ENCODE data around the gene SDCBP2. TPM values are rescaled to one million over a fixed set of nuclear protein-coding genes. Genes with fewer than 3 reads are reported as not detected.

Gene SDCBP2
- total and polyA plus RNA-seq, 2 of the 8 experiments (the other 6 are each of a cell fraction or from before 2014, with no cell fraction given) = 4.2 to 6.7 TPM

DNA sequence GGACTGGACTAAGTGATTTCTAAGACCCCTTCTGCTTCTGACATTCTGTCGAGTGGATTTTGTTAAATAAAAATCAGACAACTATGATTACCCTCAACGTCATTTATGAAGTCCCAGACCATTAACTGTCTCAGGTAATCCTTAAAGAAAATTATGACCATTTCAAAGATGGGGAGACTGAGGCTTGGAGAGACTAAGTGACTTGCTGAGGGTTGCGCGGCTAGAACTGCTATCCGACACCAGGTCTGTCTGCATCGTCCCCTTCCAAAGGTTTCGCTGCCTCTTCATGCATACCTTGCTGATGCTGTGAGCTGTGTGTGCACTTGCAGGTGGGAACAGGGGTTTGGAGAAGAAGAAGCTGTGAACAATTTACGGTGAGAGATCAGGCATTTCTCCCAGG, 59.7 kb downstream of the SDCBP2 start:
- CTCF ChIA-PET (ENCODE audit: partially characterized antibody) = interaction anchor here (1.9 kb wide), 1 partner anchor 13 kb away, joined by 7 read pairs; no protein-coding TSS in a partner anchor
- FAIRE-seq (no peak), DNase-seq (ENCODE audit: low read depth in 1 of 2, low spot score in 2 of 2) (no peak)
- no peak overlapping the region for H2BK20ac ChIP-seq (ENCODE audit: low read length)
- no peak overlapping the region for H3K23ac ChIP-seq (ENCODE audit: insufficient read length)
- H3K23me2 ChIP-seq (ENCODE audit: low read depth, low read length) = peaks cover 4% of the 10 kb centered on the region; the same call in 1 of the 2 replicates
- POLR2A ChIA-PET (ENCODE audit: partially characterized antibody) = no interaction called here
- H3K4me2 ChIP-seq (ENCODE audit: insufficient read depth in 1 of 2, low read depth in 2 of 2, low read length in 2 of 2) = no peak overlapping the region
- no peaks in the 10 kb centered on the region for H3K79me2 ChIP-seq (ENCODE audit: control insufficient read depth in 1 of 2, insufficient read depth in 2 of 2, low read length in 2 of 2)
- H3K56ac ChIP-seq (replicated peaks; ENCODE audit: insufficient read length, low read depth, low read length) = no peak overlapping the region
- no peak overlapping the region for H3K9ac ChIP-seq (replicated peaks in 1 of 4; ENCODE audit: extremely low read depth in 1 of 4, low read depth in 3 of 4, low read length in 3 of 4)
- H3K27ac ChIP-seq (ENCODE audit: low read depth, low read length) = no peak overlapping the region
- H3K4ac ChIP-seq (replicated peaks; ENCODE audit: insufficient read length, low read depth, low read length) = no peak overlapping the region
- H3K14ac ChIP-seq (ENCODE audit: insufficient read length) = no peak overlapping the region
- H4K91ac ChIP-seq (replicated peaks; ENCODE audit: insufficient read length, low read length) = no peak overlapping the region
- H2AK5ac ChIP-seq (ENCODE audit: low read depth, low read length) = no peak overlapping the region
- H3K4me3 ChIP-seq (ENCODE audit: extremely low read depth in 1 of 4, insufficient read depth in 2 of 4, low read depth in 3 of 4, low read length in 4 of 4) = no peak overlapping the region
- H2BK5ac ChIP-seq (ENCODE audit: low read depth, low read length) = no peak overlapping the region
- no peak overlapping the region for H2BK12ac ChIP-seq (ENCODE audit: low read depth, low read length)
- H2BK15ac ChIP-seq (ENCODE audit: low read length) = no peak overlapping the region
- TF ChIP-seq, protein P1, sequence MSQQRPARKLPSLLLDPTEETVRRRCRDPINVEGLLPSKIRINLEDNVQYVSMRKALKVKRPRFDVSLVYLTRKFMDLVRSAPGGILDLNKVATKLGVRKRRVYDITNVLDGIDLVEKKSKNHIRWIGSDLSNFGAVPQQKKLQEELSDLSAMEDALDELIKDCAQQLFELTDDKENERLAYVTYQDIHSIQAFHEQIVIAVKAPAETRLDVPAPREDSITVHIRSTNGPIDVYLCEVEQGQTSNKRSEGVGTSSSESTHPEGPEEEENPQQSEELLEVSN (IDR thresholded peaks at IDR 0.05) = no peak
- no peak for TF ChIP-seq RNF2 (IDR thresholded peaks at IDR 0.05; ENCODE audit: borderline replicate concordance, low read depth, low read length, missing control alignments, poor library complexity, severe bottlenecking)
- TF ChIP-seq GABPA (IDR thresholded peaks at IDR 0.05; ENCODE audit: borderline replicate concordance, insufficient read depth, low read length) = no peak
- TF ChIP-seq, protein P2, sequence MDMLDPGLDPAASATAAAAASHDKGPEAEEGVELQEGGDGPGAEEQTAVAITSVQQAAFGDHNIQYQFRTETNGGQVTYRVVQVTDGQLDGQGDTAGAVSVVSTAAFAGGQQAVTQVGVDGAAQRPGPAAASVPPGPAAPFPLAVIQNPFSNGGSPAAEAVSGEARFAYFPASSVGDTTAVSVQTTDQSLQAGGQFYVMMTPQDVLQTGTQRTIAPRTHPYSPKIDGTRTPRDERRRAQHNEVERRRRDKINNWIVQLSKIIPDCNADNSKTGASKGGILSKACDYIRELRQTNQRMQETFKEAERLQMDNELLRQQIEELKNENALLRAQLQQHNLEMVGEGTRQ (IDR thresholded peaks at IDR 0.05; ENCODE audit: low read length) = no peak
- no peak overlapping the region for H4K8ac ChIP-seq (ENCODE audit: extremely low read depth, insufficient read depth, low read length)
- H3K27me3 ChIP-seq (replicated peaks in 1 of 4; ENCODE audit: control insufficient read depth in 3 of 4, extremely low read depth in 1 of 4, insufficient read depth in 3 of 4, low read length in 3 of 4) = peaks cover 0 to 1% (median 0%) of the 10 kb centered on the region in 4 experiments; a peak in 2 of 7 replicates
- no peaks in the 10 kb centered on the region for H3K79me1 ChIP-seq (ENCODE audit: low read depth, low read length)
- H4K5ac ChIP-seq (ENCODE audit: insufficient read length, low read depth, low read length) = no peak overlapping the region
- H3K9me3 ChIP-seq (ENCODE audit: insufficient read depth in 2 of 2, low read depth in 1 of 2, low read length in 1 of 2) = no peaks in the 10 kb centered on the region
- no peak overlapping the region for H2AFZ ChIP-seq (ENCODE audit: low read length)
- H3K18ac ChIP-seq (ENCODE audit: extremely low read depth, low read length) = no peak overlapping the region
- H3K4me1 ChIP-seq (replicated peaks in 1 of 4; ENCODE audit: control insufficient read depth in 3 of 4, insufficient read depth in 4 of 4, low read length in 3 of 4) = peaks cover 0 to 13% (median 1%) of the 10 kb centered on the region in 4 experiments; a peak in 4 of 7 replicates
- 92% methylated on average over 8 of the region's 8 CpGs; no CpG with 5 or more reads in 1 of the 2 experiments for WGBS, 2 experiments (ENCODE audit: extremely low coverage in 1 of 2, insufficient coverage in 1 of 2, insufficient read length in 1 of 2, insufficient replicate concordance in 2 of 2, low coverage in 1 of 2, low lambda C conversion rate in 2 of 2, missing lambda C conversion rate in 1 of 2)
- no peaks in the 10 kb centered on the region for H4K20me1 ChIP-seq (replicated peaks in 1 of 2; ENCODE audit: control insufficient read depth in 1 of 2, insufficient read depth in 2 of 2, low read length in 2 of 2)
- H2BK120ac ChIP-seq (replicated peaks; ENCODE audit: low read depth, low read length) = no peak overlapping the region
- no peaks in the 10 kb centered on the region for H3K36me3 ChIP-seq (ENCODE audit: control insufficient read depth in 2 of 4, insufficient read depth in 4 of 4, low read length in 3 of 4)

Measured in H1 (cell line).